HepG2 (cell line): ENCODE measurements around the gene KLHL21. TPM values are rescaled to one million over a fixed set of nuclear protein-coding genes. Genes with fewer than 3 reads are reported as not detected.

Experiments
- ARID4A ChIP-seq: sonication (generic); formaldehyde crosslinking; IDR thresholded peaks from 2 replicates; pipeline ENCODE4 v1.5.0; 2020; ENCODE audit warnings: mild to moderate bottlenecking, missing genetic modification reagents, borderline replicate concordance
- ATM ChIP-seq: fragments of 450-650 bp; IDR thresholded peaks from 2 replicates; pipeline ENCODE4 v1.7.1; 2017; ENCODE audit warnings: mild to moderate bottlenecking, borderline replicate concordance
- FUBP1 ChIP-seq: sonication (generic); formaldehyde crosslinking; IDR thresholded peaks from 2 replicates; pipeline ENCODE4 v1.5.1; 2020; ENCODE audit warnings: missing genetic modification reagents, mild to moderate bottlenecking, borderline replicate concordance
- KAT8 ChIP-seq: IDR thresholded peaks from 2 replicates; pipeline ENCODE4 v1.6.1; 2016; ENCODE audit warnings: missing genetic modification reagents, missing compliant biosample characterization
- MLXIP ChIP-seq: sonication (generic); formaldehyde crosslinking; IDR thresholded peaks from 2 replicates; pipeline ENCODE4 v1.9.0; 2021; ENCODE audit warnings: missing genetic modification reagents, borderline replicate concordance
- POLR2G ChIP-seq: fragments of 200-400 bp; formaldehyde crosslinking; IDR thresholded peaks from 2 replicates; pipeline ENCODE4 v1.6.1; 2018; ENCODE audit warnings: mild to moderate bottlenecking, low read depth, low read length, moderate library complexity
- PRMT3 ChIP-seq: sonication (generic); formaldehyde crosslinking; IDR thresholded peaks from 2 replicates; pipeline ENCODE4 v1.8.1; 2022; ENCODE audit warnings: low read depth, mild to moderate bottlenecking, moderate library complexity, missing genetic modification reagents, borderline replicate concordance
- PTBP1 ChIP-seq: fragments of 200-400 bp; formaldehyde crosslinking; IDR thresholded peaks from 2 replicates; pipeline ENCODE4 v1.6.1; 2018; ENCODE audit warnings: low read length, low read depth; ENCODE audit not compliant: poor library complexity, severe bottlenecking
- RFXAP ChIP-seq: sonication (generic); formaldehyde crosslinking; IDR thresholded peaks from 2 replicates; pipeline ENCODE4 v1.4.0; 2020; ENCODE audit warnings: missing genetic modification reagents, borderline replicate concordance
- SIN3B ChIP-seq: fragments of 150-350 bp; IDR thresholded peaks from 2 replicates; pipeline ENCODE4 v1.6.1; 2014; ENCODE audit warnings: low read length
- TP53 ChIP-seq: sonication (generic); formaldehyde crosslinking; conservative IDR thresholded peaks from 2 replicates; pipeline ENCODE4 v1.4.0; 2020; ENCODE audit warnings: missing genetic modification reagents
- ZNF670 ChIP-seq: sonication (generic); formaldehyde crosslinking; IDR thresholded peaks from 2 replicates; pipeline ENCODE4 v1.8.0; 2022; ENCODE audit warnings: mild to moderate bottlenecking, missing genetic modification reagents, borderline replicate concordance
- ZNF770 ChIP-seq: sonication (generic); formaldehyde crosslinking; IDR thresholded peaks from 2 replicates; pipeline ENCODE4 v1.5.0; 2020; ENCODE audit warnings: mild to moderate bottlenecking, missing genetic modification reagents
- ZSCAN12 ChIP-seq: sonication (generic); formaldehyde crosslinking; IDR thresholded peaks from 2 replicates; pipeline ENCODE4 v1.9.0; 2021; ENCODE audit warnings: mild to moderate bottlenecking, missing genetic modification reagents
- polyA plus RNA-seq, 8 experiments: library from polyadenylated mRNA; depleted of rRNA in 3 of 8; stranded (reverse) in 7 of 8; unstranded in 1 of 8; fragments of >200 nt; fragmentation: Illumina TruSeq in 4 of 8; extraction: Trizol in 4 of 8; gene quantifications; 2 replicates each; pipeline versions ENCODE4 v1.2.1 to v1.2.3, GENCODE V29; 2011 to 2016; ENCODE audit warnings: low read depth in 4 of 8, missing spikeins in 1 of 8, mixed read lengths in 1 of 8; ENCODE audit not compliant: insufficient read depth in 1 of 8
- total RNA-seq, 5 experiments: library from RNA; depleted of rRNA; stranded (reverse); fragments of >200 nt; fragmentation: Illumina TruSeq; extraction: Trizol; gene quantifications; 2 replicates each; pipeline ENCODE4 v1.2.3, GENCODE V29; 2016; ENCODE audit warnings: low read depth in 1 of 5

KLHL21 gene
- total and polyA plus RNA-seq, 2 of the 13 experiments (the other 11 are each of a cell fraction or from before 2014, with no cell fraction given): 14.8 to 25.0 TPM

- TF ChIP-seq ZNF770 (CRISPR knock-in tag) (peak; percentile 37; the same call in 1 of the 2 replicates), ZNF670 (CRISPR knock-in tag) (no peak), ARID4A (CRISPR knock-in tag) (peak; percentile 89), KAT8 (peak; percentile 94), MLXIP (CRISPR knock-in tag) (0 out of 2 replicates have a peak, but pooled peaks have one; percentile 51), PRMT3 (CRISPR knock-in tag) (no peak), TP53 (peak; percentile 69; the same call in 1 of the 2 replicates), SIN3B (peak; percentile 90), POLR2G (peak; percentile 84), RFXAP (CRISPR knock-in tag) (peak; percentile 70), ZSCAN12 (CRISPR knock-in tag) (peak; percentile 78; the same call in 1 of the 2 replicates), PTBP1 (no peak), FUBP1 (no peak), ATM (no peak)
Measured at GRCh38 chr1:6554031-6554906, 48.4 kb downstream of the KLHL21 start, which contains the start of gene NOL9 (continued).
